PFSK-1 (cell line): ENCODE measurements around the gene TNS4.

Experiments used
- FOXP2 ChIP-seq: optimal IDR thresholded peaks from 2 replicates; pipeline ENCODE3; 2011; ENCODE audit warnings: borderline replicate concordance, control low read depth, inconsistent platforms; ENCODE audit not compliant: insufficient read depth; ENCODE audit errors: extremely low read length, extremely low read depth
- POLR2AphosphoS5 ChIP-seq: IDR thresholded peaks from 2 replicates; pipeline ENCODE4 v1.6.1; 2012; ENCODE audit warnings: low read depth, mild to moderate bottlenecking, control low read depth, low read length, moderate library complexity
- SIN3A ChIP-seq: IDR thresholded peaks from 2 replicates; pipeline ENCODE4 v1.6.1; 2012; ENCODE audit warnings: mild to moderate bottlenecking, low read length, moderate library complexity, borderline replicate concordance; ENCODE audit not compliant: insufficient read depth
- TAF1 ChIP-seq: IDR thresholded peaks from 2 replicates; pipeline ENCODE4 v1.6.1; 2012; ENCODE audit warnings: low read length, control low read depth, borderline replicate concordance; ENCODE audit not compliant: insufficient read depth
- TF ChIP-seq, protein P1 (sequence below), 2 experiments: IDR thresholded peaks; 2 replicates each; pipeline versions ENCODE4 v1.6.1 to v1.8.0; 2011 to 2012; ENCODE audit warnings: low read depth in 2 of 2, low read length in 2 of 2, control low read depth in 1 of 2, inconsistent platforms in 1 of 2, mild to moderate bottlenecking in 1 of 2, moderate library complexity in 1 of 2; ENCODE audit not compliant: insufficient read depth in 1 of 2

The TNS4 gene

DNA sequence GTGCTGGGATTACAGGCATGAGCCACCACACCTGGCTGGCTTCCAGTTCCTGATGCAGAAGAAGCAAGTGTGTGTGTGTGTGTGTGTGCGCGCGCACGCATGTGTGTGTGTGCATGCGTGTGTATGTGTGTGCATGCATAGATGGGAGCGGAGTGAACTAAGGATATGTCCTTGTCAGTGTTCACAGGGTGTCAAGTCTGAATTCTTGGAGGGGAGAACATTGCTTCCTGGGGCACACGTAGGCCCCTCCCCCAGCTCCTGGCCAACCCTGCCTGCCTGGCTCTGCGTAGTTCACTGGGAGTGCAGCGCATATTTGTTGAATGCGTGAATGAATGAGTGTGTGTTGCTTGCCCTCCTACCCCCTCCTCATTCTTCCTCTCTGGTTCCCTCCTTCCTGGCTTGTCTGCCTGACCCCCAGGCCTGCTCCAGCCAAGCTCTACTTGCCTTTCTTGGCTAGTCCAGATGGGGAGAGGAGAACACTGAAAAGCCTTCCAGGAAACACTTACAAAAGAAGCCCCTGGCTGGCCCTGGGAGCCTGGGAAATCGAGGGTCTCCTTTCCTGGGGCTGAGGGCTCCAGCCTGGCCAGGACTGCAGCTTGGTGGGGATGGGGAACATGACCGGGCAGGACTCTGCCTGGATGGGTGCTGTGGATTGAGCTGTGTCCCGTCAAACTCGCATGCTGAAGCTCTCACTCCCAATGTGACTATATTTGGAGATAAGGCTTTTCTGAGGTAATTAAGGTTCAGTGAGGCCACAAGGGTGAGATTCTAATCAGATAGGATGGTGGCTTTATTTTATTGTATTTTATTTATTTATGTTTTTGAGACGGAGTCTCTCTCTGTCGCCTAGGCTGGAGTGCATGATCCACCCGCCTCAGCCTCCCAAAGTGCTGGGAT, 30.2 kb downstream of the TNS4 start:
- TF ChIP-seq FOXP2 = peak; percentile 45
- TF ChIP-seq SIN3A = no peak

- no peak for TF ChIP-seq SIN3A
- no peak for TF ChIP-seq FOXP2
- no peak for TF ChIP-seq TAF1
- no peak for TF ChIP-seq POLR2AphosphoS5
- TF ChIP-seq, protein P1, sequence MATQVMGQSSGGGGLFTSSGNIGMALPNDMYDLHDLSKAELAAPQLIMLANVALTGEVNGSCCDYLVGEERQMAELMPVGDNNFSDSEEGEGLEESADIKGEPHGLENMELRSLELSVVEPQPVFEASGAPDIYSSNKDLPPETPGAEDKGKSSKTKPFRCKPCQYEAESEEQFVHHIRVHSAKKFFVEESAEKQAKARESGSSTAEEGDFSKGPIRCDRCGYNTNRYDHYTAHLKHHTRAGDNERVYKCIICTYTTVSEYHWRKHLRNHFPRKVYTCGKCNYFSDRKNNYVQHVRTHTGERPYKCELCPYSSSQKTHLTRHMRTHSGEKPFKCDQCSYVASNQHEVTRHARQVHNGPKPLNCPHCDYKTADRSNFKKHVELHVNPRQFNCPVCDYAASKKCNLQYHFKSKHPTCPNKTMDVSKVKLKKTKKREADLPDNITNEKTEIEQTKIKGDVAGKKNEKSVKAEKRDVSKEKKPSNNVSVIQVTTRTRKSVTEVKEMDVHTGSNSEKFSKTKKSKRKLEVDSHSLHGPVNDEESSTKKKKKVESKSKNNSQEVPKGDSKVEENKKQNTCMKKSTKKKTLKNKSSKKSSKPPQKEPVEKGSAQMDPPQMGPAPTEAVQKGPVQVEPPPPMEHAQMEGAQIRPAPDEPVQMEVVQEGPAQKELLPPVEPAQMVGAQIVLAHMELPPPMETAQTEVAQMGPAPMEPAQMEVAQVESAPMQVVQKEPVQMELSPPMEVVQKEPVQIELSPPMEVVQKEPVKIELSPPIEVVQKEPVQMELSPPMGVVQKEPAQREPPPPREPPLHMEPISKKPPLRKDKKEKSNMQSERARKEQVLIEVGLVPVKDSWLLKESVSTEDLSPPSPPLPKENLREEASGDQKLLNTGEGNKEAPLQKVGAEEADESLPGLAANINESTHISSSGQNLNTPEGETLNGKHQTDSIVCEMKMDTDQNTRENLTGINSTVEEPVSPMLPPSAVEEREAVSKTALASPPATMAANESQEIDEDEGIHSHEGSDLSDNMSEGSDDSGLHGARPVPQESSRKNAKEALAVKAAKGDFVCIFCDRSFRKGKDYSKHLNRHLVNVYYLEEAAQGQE (IDR thresholded peaks at IDR 0.05; ENCODE audit: insufficient read depth in 1 of 2, low read depth in 2 of 2, low read length in 2 of 2) = no peak
These were observed 31.4 kb downstream of the TNS4 start for GRCh38 chr17:40469805-40470675.

DNA sequence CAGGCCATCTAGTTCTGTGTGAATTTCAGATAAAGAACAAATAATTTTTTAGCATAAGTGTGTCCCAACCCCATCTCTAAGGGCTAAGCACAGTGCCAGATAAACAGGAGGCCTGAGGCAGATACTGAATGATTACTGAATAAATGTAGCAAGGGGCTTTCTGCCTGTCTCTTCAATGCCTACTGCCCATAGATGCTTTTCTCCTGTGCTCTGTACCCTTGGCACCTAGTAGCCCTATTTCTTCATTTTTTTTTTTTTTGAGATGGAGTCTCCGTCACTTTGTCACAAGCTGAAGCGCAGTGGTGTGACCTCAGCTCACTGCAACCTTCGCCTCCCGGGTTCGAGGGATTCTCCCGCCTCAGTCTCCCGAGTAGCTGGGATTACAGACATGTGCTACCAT, 32.9 kb downstream of the TNS4 start:
- TF ChIP-seq POLR2AphosphoS5 (no peak), TAF1 (no peak), SIN3A (no peak), FOXP2 (no peak)
- TF ChIP-seq, protein P1 (IDR thresholded peaks at IDR 0.05; ENCODE audit: insufficient read depth in 1 of 2, low read depth in 2 of 2, low read length in 2 of 2) = no peak

GRCh38 chr17:40467281-40467867, 34.0 kb downstream of the TNS4 start:
- TF ChIP-seq TAF1 (no peak), POLR2AphosphoS5 (no peak), FOXP2 (no peak), SIN3A (no peak)
- TF ChIP-seq, protein P1 (IDR thresholded peaks at IDR 0.05; ENCODE audit: insufficient read depth in 1 of 2, low read depth in 2 of 2, low read length in 2 of 2) = no peak

DNA sequence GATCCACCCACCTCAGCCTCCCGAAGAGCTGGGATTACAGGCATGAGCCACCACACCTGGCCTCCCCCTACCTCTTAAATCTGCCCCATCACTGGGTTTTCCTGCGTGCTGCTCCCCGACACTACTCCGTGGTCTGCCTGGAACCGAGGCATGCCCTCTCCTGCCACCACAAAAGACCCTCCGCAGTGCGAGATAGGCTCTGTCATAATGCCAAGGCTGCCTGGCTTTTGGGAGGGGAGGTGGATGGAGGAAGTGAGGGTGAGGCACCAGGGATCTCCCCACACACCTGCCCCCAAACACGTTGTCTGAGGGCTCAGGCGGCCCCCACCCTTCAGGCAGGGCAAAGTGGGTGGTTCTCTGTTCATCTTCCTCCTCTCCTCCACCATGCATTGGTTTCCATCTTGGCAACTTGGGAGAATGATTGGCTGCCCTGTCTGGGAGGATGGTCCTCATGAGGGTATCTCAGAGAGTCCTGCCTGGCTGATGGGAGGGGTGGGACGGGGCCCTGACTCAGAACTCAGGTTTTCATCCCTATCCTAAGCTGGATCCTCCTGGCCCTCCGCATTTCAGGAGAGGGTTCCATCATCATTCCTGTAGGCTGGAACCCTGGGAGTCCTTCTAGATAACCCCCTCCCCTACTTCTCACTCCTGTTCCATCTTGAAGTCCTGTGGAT, 35.0 kb downstream of the TNS4 start:
- TF ChIP-seq, protein P1 (IDR thresholded peaks at IDR 0.05; ENCODE audit: insufficient read depth in 1 of 2, low read depth in 2 of 2, low read length in 2 of 2) = no peak
- TF ChIP-seq FOXP2 = no peak
- TF ChIP-seq TAF1 = no peak
- TF ChIP-seq POLR2AphosphoS5 = no peak
- no peak for TF ChIP-seq SIN3A
